GM19035 (cell line): ENCODE measurements around the gene AGPAT1.
"Not testable (repeated sequence)": the region's sequence is repeated elsewhere in the genome, so short reads cannot be mapped to it uniquely, and the experiment has no call there.

ENCODE experiments used
- ATAC-seq: cut with Tn5 transposase; IDR thresholded peaks from one replicate; pipeline ENCODE4 v1.9.1; 2021; ENCODE audit not compliant: unreplicated experiment

AGPAT1 gene

GRCh38 chr6:32151181-32151862, 24.6 kb downstream of the AGPAT1 start:
- ATAC-seq = no peak

GRCh38 chr6:32149932-32150870, 25.7 kb downstream of the AGPAT1 start:
- no peak for ATAC-seq

GRCh38 chr6:32149092-32149755, 26.7 kb downstream of the AGPAT1 start:
- ATAC-seq = no peak

GRCh38 chr6:32148289-32149091, 27.4 kb downstream of the AGPAT1 start:
- no peak for ATAC-seq

- no peak for ATAC-seq
These were observed 28.3 kb downstream of the AGPAT1 start for GRCh38 chr6:32147401-32148132.

- ATAC-seq = no peak
These were observed 29.2 kb downstream of the AGPAT1 start for GRCh38 chr6:32146687-32147086.

GRCh38 chr6:32146287-32146686, 29.6 kb downstream of the AGPAT1 start:
- ATAC-seq = no peak

GRCh38 chr6:32144238-32144637, 31.6 kb downstream of the AGPAT1 start:
- ATAC-seq = not testable (repeated sequence)

- ATAC-seq = no peak
These were observed 35.4 kb downstream of the AGPAT1 start for GRCh38 chr6:32140420-32141046.

GRCh38 chr6:32139590-32139989, 36.3 kb downstream of the AGPAT1 start:
- ATAC-seq = no peak

- no peak for ATAC-seq
These were observed 38.4 kb downstream of the AGPAT1 start for GRCh38 chr6:32137454-32137853.

GRCh38 chr6:32133786-32134185, 42.1 kb downstream of the AGPAT1 start:
- ATAC-seq = no peak

- ATAC-seq = no peak
These were observed 43.8 kb downstream of the AGPAT1 start for GRCh38 chr6:32132110-32132509.

GRCh38 chr6:32131439-32131948, 44.4 kb downstream of the AGPAT1 start:
- no peak for ATAC-seq

- ATAC-seq = peak; percentile 11
These were observed 46.4 kb downstream of the AGPAT1 start for GRCh38 chr6:32129297-32130088.

GRCh38 chr6:32128751-32129296, 47.1 kb downstream of the AGPAT1 start:
- ATAC-seq = no peak

- peak; percentile 80 for ATAC-seq
These were observed 47.9 kb downstream of the AGPAT1 start, which contains the start of gene ATF6B for GRCh38 chr6:32127717-32128592. ATF6B (minus strand) TSS chr6:32128246; CDS start chr6:32128207, 39 bp downstream.
